ENCODE measurements around the gene TP73.
A peak's percentile ranks its signal among the peaks of the same experiment; 100 is the strongest.

TP73 gene

GRCh38 chr1:3636080-3636479, 16.2 kb upstream of the TP73 start:
- no peak for DNase-seq

- DNase-seq = no peak
Measured at GRCh38 chr1:3636531-3636930, 15.8 kb upstream of the TP73 start.

GRCh38 chr1:3638027-3638426, 14.3 kb upstream of the TP73 start:
- no peak for DNase-seq

- no peak for DNase-seq
Measured at GRCh38 chr1:3638676-3639075, 13.6 kb upstream of the TP73 start.

GRCh38 chr1:3639397-3639911, 12.9 kb upstream of the TP73 start:
- no peak for DNase-seq

- no peak for DNase-seq
Measured at GRCh38 chr1:3640121-3640837, 12.0 kb upstream of the TP73 start.

GRCh38 chr1:3641046-3641760, 11.1 kb upstream of the TP73 start:
- DNase-seq = no peak

GRCh38 chr1:3641816-3642215, 10.5 kb upstream of the TP73 start:
- no peak for DNase-seq

GRCh38 chr1:3642919-3643675, 9.2 kb upstream of the TP73 start:
- no peak for DNase-seq

- no peak for DNase-seq
Measured at GRCh38 chr1:3644273-3644672, 8.0 kb upstream of the TP73 start.

GRCh38 chr1:3645247-3645646, 7.1 kb upstream of the TP73 start:
- DNase-seq = no peak

GRCh38 chr1:3645666-3646355, 6.5 kb upstream of the TP73 start:
- DNase-seq = no peak

GRCh38 chr1:3646596-3646995, 5.7 kb upstream of the TP73 start:
- no peak for DNase-seq

GRCh38 chr1:3649342-3650247, 2.7 kb upstream of the TP73 start, which contains the start of gene WRAP73:
WRAP73 (minus strand) TSS chr1:3650103; CDS start chr1:3649999, 104 bp downstream.
- DNase-seq = peak; percentile 90

- no peak for DNase-seq
Measured at GRCh38 chr1:3650248-3651025, 1.9 kb upstream of the TP73 start.

- DNase-seq = no peak
Measured at GRCh38 chr1:3651026-3651929, 1.0 kb upstream of the TP73 start.

- no peak for DNase-seq
Measured at GRCh38 chr1:3652548-3653285, 401 bp downstream of the TP73 start.

GRCh38 chr1:3653286-3653618, 936 bp downstream of the TP73 start:
- DNase-seq = no peak

Data from CD4-positive, alpha-beta T cell treated with Interferon gamma for 1 hour (primary cell).